SK-N-MC (cell line): Measurements from ENCODE around the gene VMP1.
"Not testable (repeated sequence)": the region's sequence is repeated elsewhere in the genome, so short reads cannot be mapped to it uniquely, and the experiment has no call there.

Source experiments
- EZH2 ChIP-seq: fragments of 200-600 bp; sonication (generic); IDR thresholded peaks from one replicate; pipeline ENCODE4 v1.6.1; 2017; ENCODE audit warnings: antibody characterized with exemption
- FOXP2 ChIP-seq: optimal IDR thresholded peaks from 2 replicates; pipeline ENCODE3; 2011; ENCODE audit warnings: mild to moderate bottlenecking, moderate library complexity; ENCODE audit not compliant: insufficient read depth; ENCODE audit errors: extremely low read length, control extremely low read depth
- POLR2AphosphoS5 ChIP-seq: IDR thresholded peaks from 2 replicates; pipeline ENCODE4 v1.6.1; 2012; ENCODE audit warnings: mild to moderate bottlenecking, low read depth, low read length, borderline replicate concordance

DNA sequence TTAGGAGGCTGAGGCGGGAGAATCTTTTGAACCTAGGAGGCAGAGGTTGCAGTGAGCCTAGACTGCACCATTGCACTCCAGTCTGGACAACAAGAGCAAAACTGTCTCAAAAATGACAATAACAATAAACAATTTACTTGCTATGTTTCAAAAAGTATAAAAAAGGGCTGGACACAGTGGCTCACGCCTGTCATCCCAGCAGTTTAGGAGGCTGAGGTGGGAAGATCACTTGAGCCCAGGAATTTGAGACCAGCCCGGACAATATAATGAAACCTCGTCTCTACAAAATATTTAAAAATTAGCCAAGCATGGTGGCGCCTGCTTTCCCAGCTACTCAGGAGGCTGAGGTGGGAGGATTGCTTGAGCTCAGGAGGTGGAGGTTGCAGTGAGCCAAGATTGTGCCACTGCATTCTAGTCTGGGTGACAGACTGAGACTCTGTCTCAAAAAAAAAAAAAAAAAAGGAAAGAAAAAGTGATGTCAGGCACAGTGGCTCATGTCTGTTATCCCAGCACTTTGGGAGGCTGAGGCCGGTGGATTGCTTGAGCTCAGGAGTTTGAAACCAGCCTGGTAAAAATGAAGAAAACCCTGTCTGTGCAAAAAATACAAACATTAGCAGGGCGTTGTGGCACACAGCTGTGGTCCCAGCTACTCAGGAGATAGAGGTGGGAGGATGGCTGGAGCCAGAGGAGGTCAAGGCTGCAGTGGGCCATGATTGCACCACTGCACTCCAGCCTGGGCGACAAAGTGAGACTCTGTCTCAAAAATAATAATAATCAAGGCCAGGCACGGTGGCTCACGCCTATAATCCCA lies 146.7 kb downstream of the VMP1 start:
- TF ChIP-seq EZH2, POLR2AphosphoS5, FOXP2: not testable (repeated sequence)
